Measurements from ENCODE around the gene XAGE3.
"Not testable (repeated sequence)": the region's sequence is repeated elsewhere in the genome, so short reads cannot be mapped to it uniquely, and the experiment has no call there.

The XAGE3 gene

GRCh38 chrX:52887459-52887858, 19.6 kb upstream of the XAGE3 start:
- H3K4me3 ChIP-seq (ENCODE audit: low read depth, low read length); H3K4me1 ChIP-seq (ENCODE audit: control insufficient read depth, insufficient read depth, low read length); H3K9ac ChIP-seq (ENCODE audit: low read depth, low read length); H3K27me3 ChIP-seq (ENCODE audit: control insufficient read depth, insufficient read depth, low read length); H3K27ac ChIP-seq (ENCODE audit: low read depth, low read length); H3K9me3 ChIP-seq (ENCODE audit: control insufficient read depth, insufficient read depth, low read length); H3K36me3 ChIP-seq (ENCODE audit: control insufficient read depth, insufficient read depth, low read length): not testable (repeated sequence)

GRCh38 chrX:52876386-52876785, 8.5 kb upstream of the XAGE3 start:
- H3K4me1 ChIP-seq (ENCODE audit: control insufficient read depth, insufficient read depth, low read length); H3K9ac ChIP-seq (ENCODE audit: low read depth, low read length); H3K4me3 ChIP-seq (ENCODE audit: low read depth, low read length); H3K27ac ChIP-seq (ENCODE audit: low read depth, low read length); H3K36me3 ChIP-seq (ENCODE audit: control insufficient read depth, insufficient read depth, low read length); H3K27me3 ChIP-seq (ENCODE audit: control insufficient read depth, insufficient read depth, low read length); H3K9me3 ChIP-seq (ENCODE audit: control insufficient read depth, insufficient read depth, low read length): not testable (repeated sequence)

- not testable (repeated sequence) for H3K4me3 ChIP-seq (ENCODE audit: low read depth, low read length); H3K36me3 ChIP-seq (ENCODE audit: control insufficient read depth, insufficient read depth, low read length); H3K27ac ChIP-seq (ENCODE audit: low read depth, low read length); H3K9ac ChIP-seq (ENCODE audit: low read depth, low read length); H3K4me1 ChIP-seq (ENCODE audit: control insufficient read depth, insufficient read depth, low read length); H3K27me3 ChIP-seq (ENCODE audit: control insufficient read depth, insufficient read depth, low read length); H3K9me3 ChIP-seq (ENCODE audit: control insufficient read depth, insufficient read depth, low read length)
Measured at GRCh38 chrX:52875436-52875835, 7.6 kb upstream of the XAGE3 start.

DNA sequence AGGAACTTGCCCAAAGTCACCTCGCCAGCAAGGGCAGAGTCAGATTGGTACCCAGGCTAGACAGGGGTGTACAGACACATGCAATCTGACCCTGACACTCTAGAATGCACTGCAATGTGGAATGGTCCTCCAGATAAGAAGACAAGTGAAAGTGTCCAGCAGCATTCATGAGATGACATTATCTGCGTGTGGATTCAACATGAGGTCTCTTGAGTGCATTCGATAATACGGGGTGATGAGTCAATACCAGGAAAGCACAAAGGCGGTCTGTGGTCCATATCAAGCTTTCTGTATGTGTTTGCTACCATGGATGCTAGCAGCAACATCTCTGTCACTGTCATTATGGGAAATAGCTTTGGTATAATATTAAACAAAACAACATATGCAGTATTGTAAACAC, 6.8 kb upstream of the XAGE3 start:
- H3K27ac ChIP-seq (ENCODE audit: low read depth, low read length) = no peak overlapping the region
- no peak overlapping the region for H3K9ac ChIP-seq (ENCODE audit: low read depth, low read length)
- no peaks in the 10 kb centered on the region for H3K4me1 ChIP-seq (ENCODE audit: control insufficient read depth, insufficient read depth, low read length)
- H3K4me3 ChIP-seq (ENCODE audit: low read depth, low read length) = no peak overlapping the region
- no peaks in the 10 kb centered on the region for H3K27me3 ChIP-seq (ENCODE audit: control insufficient read depth, insufficient read depth, low read length)
- no peaks in the 10 kb centered on the region; the same call in none of the 2 replicates for H3K9me3 ChIP-seq (ENCODE audit: control insufficient read depth, insufficient read depth, low read length)
- H3K36me3 ChIP-seq (ENCODE audit: control insufficient read depth, insufficient read depth, low read length) = no peaks in the 10 kb centered on the region

DNA sequence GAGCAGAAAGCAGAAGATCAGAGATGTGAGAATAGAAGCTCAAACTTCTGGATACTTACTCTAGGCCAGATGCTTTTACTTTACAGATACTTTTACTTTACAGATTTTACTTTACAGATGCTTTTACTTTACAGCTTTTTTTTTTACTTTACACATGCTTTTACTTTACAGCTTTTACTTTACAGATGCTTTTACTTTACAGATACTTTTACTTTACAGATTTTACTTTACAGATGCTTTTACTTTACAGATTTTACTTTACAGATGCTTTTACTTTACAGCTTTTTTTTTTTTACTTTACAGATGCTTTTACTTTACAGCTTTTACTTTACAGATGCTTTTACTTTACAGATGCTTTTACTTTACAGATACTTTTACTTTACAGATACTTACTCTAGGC, 5.9 kb upstream of the XAGE3 start:
- H3K9ac ChIP-seq (ENCODE audit: low read depth, low read length); H3K27me3 ChIP-seq (ENCODE audit: control insufficient read depth, insufficient read depth, low read length); H3K4me1 ChIP-seq (ENCODE audit: control insufficient read depth, insufficient read depth, low read length); H3K36me3 ChIP-seq (ENCODE audit: control insufficient read depth, insufficient read depth, low read length); H3K27ac ChIP-seq (ENCODE audit: low read depth, low read length); H3K4me3 ChIP-seq (ENCODE audit: low read depth, low read length); H3K9me3 ChIP-seq (ENCODE audit: control insufficient read depth, insufficient read depth, low read length): not testable (repeated sequence)

DNA sequence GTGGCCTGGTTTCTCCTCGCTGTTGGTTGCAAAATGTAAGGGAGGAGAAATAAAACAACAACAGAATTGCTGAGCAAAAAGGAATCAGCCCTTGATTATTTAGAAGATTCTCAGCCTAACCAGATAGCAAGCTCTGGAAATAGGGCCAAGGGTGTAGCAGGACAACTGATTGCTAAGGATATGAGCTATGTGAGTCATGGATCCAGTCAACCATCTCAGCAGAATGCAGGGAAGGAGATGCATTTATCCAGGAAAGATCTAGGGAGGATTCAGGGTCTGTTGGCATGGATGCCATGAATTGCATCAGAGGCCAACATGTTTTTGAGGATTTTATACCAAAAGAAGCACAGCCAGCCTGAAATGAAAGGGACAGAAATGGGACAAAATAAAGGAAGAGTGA, 2.2 kb upstream of the XAGE3 start:
- H3K9me3 ChIP-seq (ENCODE audit: control insufficient read depth, insufficient read depth, low read length) = peaks cover 3% of the 10 kb centered on the region
- no peak overlapping the region for H3K4me3 ChIP-seq (ENCODE audit: low read depth, low read length)
- H3K9ac ChIP-seq (ENCODE audit: low read depth, low read length) = no peak overlapping the region
- H3K27me3 ChIP-seq (ENCODE audit: control insufficient read depth, insufficient read depth, low read length) = no peaks in the 10 kb centered on the region
- no peaks in the 10 kb centered on the region for H3K4me1 ChIP-seq (ENCODE audit: control insufficient read depth, insufficient read depth, low read length)
- H3K36me3 ChIP-seq (ENCODE audit: control insufficient read depth, insufficient read depth, low read length) = no peaks in the 10 kb centered on the region
- H3K27ac ChIP-seq (ENCODE audit: low read depth, low read length) = no peak overlapping the region

DNA sequence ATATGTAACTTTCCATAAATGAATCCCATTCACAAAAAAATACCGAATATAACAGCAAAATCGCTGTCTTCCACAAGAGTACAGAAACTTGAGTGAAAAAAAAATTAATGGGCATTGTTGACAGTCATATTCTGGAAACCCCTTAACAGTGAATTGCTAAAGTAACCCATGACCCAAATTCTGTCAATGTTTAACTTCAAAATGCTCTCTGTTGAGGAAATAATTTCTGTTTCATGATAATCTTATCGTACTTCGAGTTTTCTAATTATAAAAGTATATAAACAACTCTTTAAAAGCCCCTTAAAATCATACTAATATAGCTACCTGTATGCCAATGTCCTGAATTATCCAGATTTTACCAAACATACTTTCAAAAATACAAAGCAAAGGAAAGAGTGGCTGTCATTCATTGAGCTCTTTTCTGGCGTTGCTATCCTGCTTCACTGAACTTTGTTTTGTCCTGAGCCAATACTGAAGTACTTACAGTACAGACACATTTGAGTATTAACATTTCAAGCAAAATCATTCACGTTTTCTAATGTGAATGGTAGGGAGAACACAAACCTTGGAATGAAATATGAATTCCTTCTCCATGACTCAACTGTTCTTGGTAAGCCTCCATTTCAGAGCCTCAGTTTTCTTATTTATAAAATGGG, 2.4 kb downstream of the XAGE3 start:
- no peak overlapping the region for H3K9ac ChIP-seq (ENCODE audit: low read depth, low read length)

DNA sequence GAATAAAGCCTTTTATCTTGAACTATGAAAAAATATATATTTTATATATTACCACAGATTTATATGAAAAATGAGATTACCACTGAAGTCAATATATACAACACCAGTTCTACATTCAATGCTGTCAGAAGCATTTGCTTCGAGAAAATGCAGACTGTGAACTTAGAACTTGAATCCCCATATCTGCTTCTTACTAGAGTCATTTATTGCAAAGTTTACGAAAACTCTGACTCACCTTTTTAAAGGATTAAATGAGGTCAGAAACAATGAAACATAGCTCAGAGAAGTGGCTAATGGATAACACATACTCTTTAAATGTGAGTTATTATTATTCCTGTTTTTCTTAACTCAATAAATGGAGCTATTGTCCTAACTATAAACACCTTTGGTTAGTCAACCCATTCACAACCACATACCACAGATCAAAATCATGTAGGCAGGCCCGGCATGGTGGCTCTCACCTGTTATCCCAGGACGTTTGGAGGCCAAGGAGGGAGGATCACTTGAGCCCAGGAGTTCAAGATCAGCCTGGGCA, 10.8 kb downstream of the XAGE3 start:
- not testable (repeated sequence) for H3K27me3 ChIP-seq (ENCODE audit: control insufficient read depth, insufficient read depth, low read length); H3K4me1 ChIP-seq (ENCODE audit: control insufficient read depth, insufficient read depth, low read length); H3K9ac ChIP-seq (ENCODE audit: low read depth, low read length)

More for the DNA sequence above, 2.4 kb downstream of the XAGE3 start:
- Histone ChIP-seq H3K27me3 (ENCODE audit: control insufficient read depth, insufficient read depth, low read length) (no peaks in the 10 kb centered on the region), H3K36me3 (ENCODE audit: control insufficient read depth, insufficient read depth, low read length) (no peaks in the 10 kb centered on the region), H3K9me3 (ENCODE audit: control insufficient read depth, insufficient read depth, low read length) (peaks cover 20% of the 10 kb centered on the region), H3K4me1 (ENCODE audit: control insufficient read depth, insufficient read depth, low read length) (no peaks in the 10 kb centered on the region), H3K4me3 (ENCODE audit: low read depth, low read length) (no peak overlapping the region), H3K27ac (ENCODE audit: low read depth, low read length) (no peak overlapping the region)

GRCh38 chrX:52852110-52852860, 15.6 kb downstream of the XAGE3 start:
- Histone ChIP-seq H3K4me1 (ENCODE audit: control insufficient read depth, insufficient read depth, low read length) (no peaks in the 10 kb centered on the region), H3K27ac (ENCODE audit: low read depth, low read length) (no peak overlapping the region), H3K36me3 (ENCODE audit: control insufficient read depth, insufficient read depth, low read length) (no peaks in the 10 kb centered on the region), H3K27me3 (ENCODE audit: control insufficient read depth, insufficient read depth, low read length) (no peaks in the 10 kb centered on the region), H3K9me3 (ENCODE audit: control insufficient read depth, insufficient read depth, low read length) (peaks cover 46% of the 10 kb centered on the region), H3K4me3 (ENCODE audit: low read depth, low read length) (no peak overlapping the region), H3K9ac (ENCODE audit: low read depth, low read length) (no peak overlapping the region)

More for the DNA sequence above, 10.8 kb downstream of the XAGE3 start:
- H3K36me3 ChIP-seq (ENCODE audit: control insufficient read depth, insufficient read depth, low read length); H3K27ac ChIP-seq (ENCODE audit: low read depth, low read length); H3K4me3 ChIP-seq (ENCODE audit: low read depth, low read length): not testable (repeated sequence)
- peaks cover 35% of the 10 kb centered on the region for H3K9me3 ChIP-seq (ENCODE audit: control insufficient read depth, insufficient read depth, low read length)

DNA sequence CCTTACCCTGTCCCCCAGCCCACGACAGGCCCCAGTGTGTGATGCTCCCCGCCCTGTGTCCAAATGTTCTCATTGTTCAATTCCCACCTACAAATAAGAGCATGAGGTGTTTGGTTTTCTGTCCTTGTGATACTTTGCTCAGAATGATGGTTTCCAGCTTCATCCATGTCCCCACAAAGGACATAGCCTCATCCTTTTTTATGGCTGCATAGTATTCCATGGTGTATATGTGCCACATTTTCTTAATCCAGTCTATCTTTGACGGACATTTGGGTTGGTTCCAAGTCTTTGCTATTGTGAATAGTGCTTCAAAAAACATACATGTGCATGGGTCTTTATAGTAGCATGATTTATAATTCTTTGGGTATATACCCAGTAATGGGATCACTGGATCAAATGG, 24.3 kb downstream of the XAGE3 start:
- not testable (repeated sequence) for H3K9ac ChIP-seq (ENCODE audit: low read depth, low read length); H3K27ac ChIP-seq (ENCODE audit: low read depth, low read length)

DNA sequence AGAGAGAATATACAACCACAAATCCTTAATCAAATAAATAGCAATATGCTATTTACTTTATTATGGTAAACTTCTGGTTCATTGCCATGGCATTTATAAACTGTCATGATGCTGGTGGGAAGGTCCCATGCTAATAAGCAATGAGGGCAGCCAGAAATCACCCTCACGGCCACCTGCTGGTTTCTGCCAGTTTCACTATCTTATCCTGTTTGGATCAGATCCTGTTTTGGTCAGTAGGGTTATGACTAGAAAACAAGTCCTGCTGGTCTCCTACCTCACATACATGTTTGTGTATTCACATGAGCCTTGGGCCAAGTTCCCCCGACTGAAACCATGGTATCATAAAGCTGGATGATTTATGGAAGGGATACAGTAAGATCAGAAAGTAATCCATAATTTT, 28.7 kb downstream of the XAGE3 start:
- H3K9me3 ChIP-seq (ENCODE audit: control insufficient read depth, insufficient read depth, low read length) = peaks cover 20% of the 10 kb centered on the region
- no peaks in the 10 kb centered on the region for H3K27me3 ChIP-seq (ENCODE audit: control insufficient read depth, insufficient read depth, low read length)
- H3K4me1 ChIP-seq (ENCODE audit: control insufficient read depth, insufficient read depth, low read length) = no peaks in the 10 kb centered on the region
- no peak overlapping the region for H3K9ac ChIP-seq (ENCODE audit: low read depth, low read length)
- H3K27ac ChIP-seq (ENCODE audit: low read depth, low read length) = no peak overlapping the region
- no peaks in the 10 kb centered on the region for H3K36me3 ChIP-seq (ENCODE audit: control insufficient read depth, insufficient read depth, low read length)
- H3K4me3 ChIP-seq (ENCODE audit: low read depth, low read length) = no peak overlapping the region

More for the DNA sequence above, 24.3 kb downstream of the XAGE3 start:
- H3K27me3 ChIP-seq (ENCODE audit: control insufficient read depth, insufficient read depth, low read length); H3K9me3 ChIP-seq (ENCODE audit: control insufficient read depth, insufficient read depth, low read length); H3K36me3 ChIP-seq (ENCODE audit: control insufficient read depth, insufficient read depth, low read length); H3K4me1 ChIP-seq (ENCODE audit: control insufficient read depth, insufficient read depth, low read length); H3K4me3 ChIP-seq (ENCODE audit: low read depth, low read length): not testable (repeated sequence)
